ENCODE data around the gene DSTN.

Gene DSTN

DNA sequence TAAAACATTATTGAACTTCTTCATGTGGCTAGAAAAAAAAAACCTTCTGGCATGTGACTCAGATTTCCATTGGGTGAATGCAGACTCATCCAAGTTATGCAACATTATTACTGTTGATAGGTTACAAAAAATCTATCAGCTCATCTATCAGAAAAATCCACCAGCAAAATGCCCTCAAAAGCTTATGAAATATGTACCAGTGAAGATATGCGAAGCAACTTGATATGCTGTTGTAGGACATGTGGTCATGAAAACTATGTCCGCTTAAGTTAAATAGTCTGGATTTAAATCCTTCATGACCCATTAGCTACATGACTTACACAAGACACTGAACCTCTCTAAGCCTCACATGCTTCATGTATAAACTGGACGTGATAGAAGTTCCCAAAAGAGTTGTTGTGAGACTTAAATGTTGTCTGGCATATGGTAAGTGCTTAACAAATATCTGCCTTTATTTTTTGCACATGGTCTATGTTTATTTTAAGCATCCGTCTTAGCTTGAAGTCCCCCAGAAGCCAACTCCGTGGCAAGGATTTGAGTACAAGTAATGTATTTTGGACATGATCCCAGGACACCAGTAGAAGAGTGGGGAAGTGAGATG is 26.2 kb upstream of the DSTN start:
- Histone ChIP-seq H2AFZ (ENCODE audit: low read length) (no peak overlapping the region), H3K9me3 (replicated peaks in 1 of 2; ENCODE audit: control insufficient read depth in 2 of 2, insufficient read depth in 1 of 2, low read depth in 1 of 2, low read length in 2 of 2) (no peaks in the 10 kb centered on the region), H4K8ac (ENCODE audit: low read depth, low read length) (no peak overlapping the region), H3K27ac (replicated peaks; ENCODE audit: low read length) (no peak overlapping the region), H2BK12ac (ENCODE audit: low read length) (no peak overlapping the region), H3K18ac (ENCODE audit: low read length) (no peak overlapping the region), H2BK5ac (ENCODE audit: low read length) (no peak overlapping the region), H2AK5ac (ENCODE audit: low read depth, low read length) (no peak overlapping the region), H3K4ac (ENCODE audit: low read length) (no peak overlapping the region), H3K4me3 (ENCODE audit: low read length in 2 of 2) (no peak overlapping the region), H3K9ac (ENCODE audit: low read depth, low read length, poor library complexity) (no peak overlapping the region), H2BK15ac (ENCODE audit: low read length) (no peak overlapping the region), H3K79me1 (ENCODE audit: low read depth, low read length) (no peaks in the 10 kb centered on the region), H2BK120ac (ENCODE audit: low read depth, low read length) (no peak overlapping the region), H3K14ac (ENCODE audit: low read length) (no peak overlapping the region), H3K36me3 (replicated peaks in 1 of 2; ENCODE audit: control insufficient read depth in 2 of 2, insufficient read depth in 2 of 2, low read length in 2 of 2) (no peaks in the 10 kb centered on the region), H3K4me1 (ENCODE audit: control insufficient read depth in 2 of 2, insufficient read depth in 1 of 2, low read depth in 1 of 2, low read length in 2 of 2) (no peaks in the 10 kb centered on the region), H4K91ac (ENCODE audit: low read depth, low read length, poor library complexity) (no peak overlapping the region), H3K4me2 (ENCODE audit: insufficient read depth, low read length, poor library complexity, severe bottlenecking) (no peak overlapping the region), H3K27me3 (ENCODE audit: control insufficient read depth in 3 of 3, insufficient read depth in 3 of 3, low read depth in 1 of 3, low read length in 3 of 3) (peaks cover 0 to 25% (median 3%) of the 10 kb centered on the region in 3 experiments), H3K23ac (ENCODE audit: low read depth, low read length, poor library complexity) (no peak overlapping the region)
- no CpG with 5 or more reads among the region's 5 CpGs for WGBS, 2 donors (ENCODE audit: extremely low coverage in 2 of 2, insufficient read length in 2 of 2, insufficient replicate concordance in 1 of 2)
- no peak for DNase-seq (ENCODE audit: low spot score)

DNA sequence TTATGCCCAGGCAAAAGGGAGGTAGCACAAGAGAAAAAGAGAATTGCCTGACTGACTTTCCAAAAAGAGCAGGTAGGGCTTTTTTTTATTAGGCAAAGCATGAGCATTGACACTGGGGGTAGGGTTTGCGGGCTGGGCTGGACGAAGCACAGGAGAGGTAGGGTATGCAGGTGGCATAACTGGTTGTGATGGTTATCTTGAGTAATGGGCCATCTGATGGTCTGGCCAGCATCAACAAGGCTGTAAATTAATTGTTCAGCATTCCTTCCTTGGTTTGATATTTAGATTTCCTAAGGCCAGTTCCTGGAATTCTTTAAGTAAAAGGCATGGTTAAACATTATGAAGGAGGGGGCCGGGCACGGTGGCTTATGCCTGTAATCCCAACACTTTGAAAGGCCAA is 24.7 kb upstream of the DSTN start:
- DNase-seq (ENCODE audit: low spot score): no peak

DNA sequence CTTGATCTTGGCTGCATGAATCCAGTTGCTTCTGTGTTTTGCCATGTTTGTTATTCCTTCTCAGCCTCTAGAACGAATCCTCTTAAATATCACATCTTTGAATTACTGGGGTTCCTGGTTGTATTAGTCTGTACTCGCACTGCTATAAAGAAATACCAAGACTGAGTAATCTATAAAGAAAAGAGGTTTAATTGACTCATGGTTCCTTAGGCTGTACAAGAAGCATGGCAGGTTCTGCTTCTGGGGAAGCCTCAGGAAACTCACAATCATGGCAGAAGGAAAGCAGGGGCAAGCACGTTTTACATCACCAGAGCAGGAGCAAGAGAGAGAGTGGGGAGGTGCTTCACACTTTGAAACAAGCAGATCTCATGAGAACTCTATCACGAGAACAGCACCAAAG is 20.7 kb upstream of the DSTN start:
- Histone ChIP-seq H3K4me2 (ENCODE audit: insufficient read depth, low read length, poor library complexity, severe bottlenecking) (no peak overlapping the region), H2BK15ac (ENCODE audit: low read length) (no peak overlapping the region), H4K8ac (ENCODE audit: low read depth, low read length) (no peak overlapping the region), H2BK120ac (ENCODE audit: low read depth, low read length) (no peak overlapping the region), H2AFZ (ENCODE audit: low read length) (no peak overlapping the region), H3K4me3 (ENCODE audit: low read length in 2 of 2) (no peak overlapping the region), H3K27me3 (ENCODE audit: control insufficient read depth in 3 of 3, insufficient read depth in 3 of 3, low read depth in 1 of 3, low read length in 3 of 3) (peaks cover 0 to 2% (median 0%) of the 10 kb centered on the region in 3 experiments), H3K14ac (ENCODE audit: low read length) (no peak overlapping the region), H2BK12ac (ENCODE audit: low read length) (no peak overlapping the region), H3K4ac (ENCODE audit: low read length) (no peak overlapping the region), H3K9ac (ENCODE audit: low read depth, low read length, poor library complexity) (no peak overlapping the region), H3K23ac (ENCODE audit: low read depth, low read length, poor library complexity) (no peak overlapping the region), H4K91ac (ENCODE audit: low read depth, low read length, poor library complexity) (no peak overlapping the region), H3K36me3 (replicated peaks in 1 of 2; ENCODE audit: control insufficient read depth in 2 of 2, insufficient read depth in 2 of 2, low read length in 2 of 2) (no peaks in the 10 kb centered on the region), H2BK5ac (ENCODE audit: low read length) (no peak overlapping the region), H3K4me1 (ENCODE audit: control insufficient read depth in 2 of 2, insufficient read depth in 1 of 2, low read depth in 1 of 2, low read length in 2 of 2) (no peaks in the 10 kb centered on the region), H3K79me1 (ENCODE audit: low read depth, low read length) (no peaks in the 10 kb centered on the region), H3K18ac (ENCODE audit: low read length) (no peak overlapping the region), H2AK5ac (ENCODE audit: low read depth, low read length) (no peak overlapping the region), H3K9me3 (replicated peaks in 1 of 2; ENCODE audit: control insufficient read depth in 2 of 2, insufficient read depth in 1 of 2, low read depth in 1 of 2, low read length in 2 of 2) (no peaks in the 10 kb centered on the region), H3K27ac (replicated peaks; ENCODE audit: low read length) (no peak overlapping the region)
- WGBS, 2 donors (ENCODE audit: extremely low coverage in 2 of 2, insufficient read length in 2 of 2, insufficient replicate concordance in 1 of 2): no CpG with 5 or more reads among the region's 4 CpGs
- DNase-seq (ENCODE audit: low spot score): no peak

More for the DNA sequence above, 24.7 kb upstream of the DSTN start:
- Histone ChIP-seq H3K4ac (ENCODE audit: low read length) (no peak overlapping the region), H3K36me3 (replicated peaks in 1 of 2; ENCODE audit: control insufficient read depth in 2 of 2, insufficient read depth in 2 of 2, low read length in 2 of 2) (no peaks in the 10 kb centered on the region), H3K14ac (ENCODE audit: low read length) (no peak overlapping the region), H4K91ac (ENCODE audit: low read depth, low read length, poor library complexity) (no peak overlapping the region), H2BK120ac (ENCODE audit: low read depth, low read length) (no peak overlapping the region), H2AK5ac (ENCODE audit: low read depth, low read length) (no peak overlapping the region), H2AFZ (ENCODE audit: low read length) (no peak overlapping the region), H3K27me3 (ENCODE audit: control insufficient read depth in 3 of 3, insufficient read depth in 3 of 3, low read depth in 1 of 3, low read length in 3 of 3) (peaks cover 0 to 23% (median 3%) of the 10 kb centered on the region in 3 experiments), H2BK12ac (ENCODE audit: low read length) (no peak overlapping the region), H3K18ac (ENCODE audit: low read length) (no peak overlapping the region), H3K23ac (ENCODE audit: low read depth, low read length, poor library complexity) (no peak overlapping the region), H3K4me1 (ENCODE audit: control insufficient read depth in 2 of 2, insufficient read depth in 1 of 2, low read depth in 1 of 2, low read length in 2 of 2) (no peaks in the 10 kb centered on the region), H3K79me1 (ENCODE audit: low read depth, low read length) (no peaks in the 10 kb centered on the region), H4K8ac (ENCODE audit: low read depth, low read length) (no peak overlapping the region), H3K27ac (replicated peaks; ENCODE audit: low read length) (no peak overlapping the region), H3K9ac (ENCODE audit: low read depth, low read length, poor library complexity) (no peak overlapping the region), H3K4me3 (ENCODE audit: low read length in 2 of 2) (no peak overlapping the region), H2BK5ac (ENCODE audit: low read length) (no peak overlapping the region), H3K9me3 (replicated peaks in 1 of 2; ENCODE audit: control insufficient read depth in 2 of 2, insufficient read depth in 1 of 2, low read depth in 1 of 2, low read length in 2 of 2) (no peaks in the 10 kb centered on the region), H3K4me2 (ENCODE audit: insufficient read depth, low read length, poor library complexity, severe bottlenecking) (no peak overlapping the region), H2BK15ac (ENCODE audit: low read length) (no peak overlapping the region)
- no CpG with 5 or more reads among the region's 4 CpGs for WGBS, 2 donors (ENCODE audit: extremely low coverage in 2 of 2, insufficient read length in 2 of 2, insufficient replicate concordance in 1 of 2)

DNA sequence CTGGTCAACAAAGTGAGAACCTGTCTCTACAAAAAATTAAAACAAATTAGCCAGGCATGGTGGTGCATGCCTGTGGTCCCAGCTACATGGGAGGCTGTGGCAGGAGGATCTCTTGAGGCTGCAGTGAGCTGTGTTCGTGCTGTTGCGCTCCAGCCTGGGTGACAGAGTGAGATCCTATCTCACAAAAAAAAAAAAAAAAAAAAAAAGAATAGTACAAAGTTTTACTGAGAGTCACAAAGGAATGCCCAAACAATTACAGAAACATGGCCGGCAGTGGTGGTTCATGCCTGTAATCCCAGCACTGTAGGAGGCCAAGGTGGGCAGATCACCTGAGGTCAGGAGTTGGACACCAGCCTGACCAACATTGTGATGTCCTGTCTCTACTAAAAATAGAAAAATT is 14.8 kb upstream of the DSTN start:
- Histone ChIP-seq H3K14ac (ENCODE audit: low read length) (no peak overlapping the region), H3K9ac (ENCODE audit: low read depth, low read length, poor library complexity) (no peak overlapping the region), H3K4me3 (ENCODE audit: low read length in 2 of 2) (no peak overlapping the region), H3K27ac (replicated peaks; ENCODE audit: low read length) (no peak overlapping the region), H3K4ac (ENCODE audit: low read length) (no peak overlapping the region), H2AFZ (ENCODE audit: low read length) (no peak overlapping the region), H2BK12ac (ENCODE audit: low read length) (no peak overlapping the region), H2BK15ac (ENCODE audit: low read length) (no peak overlapping the region), H2BK120ac (ENCODE audit: low read depth, low read length) (no peak overlapping the region), H3K9me3 (replicated peaks in 1 of 2; ENCODE audit: control insufficient read depth in 2 of 2, insufficient read depth in 1 of 2, low read depth in 1 of 2, low read length in 2 of 2) (no peaks in the 10 kb centered on the region), H4K91ac (ENCODE audit: low read depth, low read length, poor library complexity) (no peak overlapping the region), H3K79me1 (ENCODE audit: low read depth, low read length) (no peaks in the 10 kb centered on the region), H3K4me1 (ENCODE audit: control insufficient read depth in 2 of 2, insufficient read depth in 1 of 2, low read depth in 1 of 2, low read length in 2 of 2) (peaks cover 5 to 8% of the 10 kb centered on the region in 2 donors), H2AK5ac (ENCODE audit: low read depth, low read length) (no peak overlapping the region), H4K8ac (ENCODE audit: low read depth, low read length) (no peak overlapping the region), H3K27me3 (ENCODE audit: control insufficient read depth in 3 of 3, insufficient read depth in 3 of 3, low read depth in 1 of 3, low read length in 3 of 3) (no peaks in the 10 kb centered on the region), H3K23ac (ENCODE audit: low read depth, low read length, poor library complexity) (no peak overlapping the region), H3K4me2 (ENCODE audit: insufficient read depth, low read length, poor library complexity, severe bottlenecking) (no peak overlapping the region), H3K18ac (ENCODE audit: low read length) (no peak overlapping the region), H2BK5ac (ENCODE audit: low read length) (no peak overlapping the region), H3K36me3 (replicated peaks in 1 of 2; ENCODE audit: control insufficient read depth in 2 of 2, insufficient read depth in 2 of 2, low read length in 2 of 2) (no peaks in the 10 kb centered on the region)
- no CpG with 5 or more reads among the region's 3 CpGs for WGBS, 2 donors (ENCODE audit: extremely low coverage in 2 of 2, insufficient read length in 2 of 2, insufficient replicate concordance in 1 of 2)
- no peak for DNase-seq (ENCODE audit: low spot score)
